GM19463 (cell line): ENCODE measurements around the gene MISP3.

Experiments
- ATAC-seq: cut with Tn5 transposase; IDR thresholded peaks from one replicate; pipeline ENCODE4 v1.9.1; 2021; ENCODE audit warnings: mild to moderate bottlenecking, moderate library complexity; ENCODE audit not compliant: unreplicated experiment

MISP3 gene

GRCh38 chr19:14078411-14078810 lies 5.8 kb downstream of the MISP3 start:
- ATAC-seq: no peak

- ATAC-seq: peak; percentile 77
These were observed 8.6 kb downstream of the MISP3 start for GRCh38 chr19:14080887-14081796.

GRCh38 chr19:14081797-14082674 lies 9.4 kb downstream of the MISP3 start:
- ATAC-seq: peak; percentile 9

- no peak for ATAC-seq
These were observed 10.0 kb downstream of the MISP3 start for GRCh38 chr19:14082675-14082960.

- ATAC-seq: no peak
These were observed 12.9 kb downstream of the MISP3 start, which contains the start of gene C19orf67 for GRCh38 chr19:14085309-14085995. Gene C19orf67, minus strand, starts transcription at chr19:14085783. Its CDS starts 156 bp downstream, at chr19:14085627.

- ATAC-seq: no peak
These were observed 13.5 kb downstream of the MISP3 start for GRCh38 chr19:14086098-14086497.

GRCh38 chr19:14088634-14089411 lies 16.2 kb downstream of the MISP3 start:
- no peak for ATAC-seq

- ATAC-seq: no peak
These were observed 16.8 kb downstream of the MISP3 start for GRCh38 chr19:14089412-14089661.

- no peak for ATAC-seq
These were observed 17.3 kb downstream of the MISP3 start for GRCh38 chr19:14089662-14090508.

- peak; percentile 39 for ATAC-seq
These were observed 18.0 kb downstream of the MISP3 start, which contains the start of gene SAMD1 for GRCh38 chr19:14090509-14091080. Gene SAMD1, minus strand, starts transcription at chr19:14090751.

GRCh38 chr19:14091081-14091812 lies 18.7 kb downstream of the MISP3 start:
- peak; percentile 58 for ATAC-seq

GRCh38 chr19:14091813-14092462 lies 19.4 kb downstream of the MISP3 start:
- ATAC-seq: peak; percentile 10

- ATAC-seq: no peak
These were observed 20.7 kb downstream of the MISP3 start for GRCh38 chr19:14093117-14093823.

- no peak for ATAC-seq
These were observed 22.3 kb downstream of the MISP3 start for GRCh38 chr19:14094854-14095253.

GRCh38 chr19:14096272-14096992 lies 23.8 kb downstream of the MISP3 start:
- ATAC-seq: no peak

GRCh38 chr19:14097532-14098151 lies 25.1 kb downstream of the MISP3 start:
- no peak for ATAC-seq
